AG08395 (cell line): ENCODE measurements around the gene PDXDC1.
"Not testable (repeated sequence)": the region's sequence is repeated elsewhere in the genome, so short reads cannot be mapped to it uniquely, and the experiment has no call there.

Source experiments
- DNase-seq: peaks from one replicate; pipeline ENCODE4 v3.0.0; 2012; ENCODE audit warnings: mixed read lengths, low spot score

PDXDC1 gene, protein sequence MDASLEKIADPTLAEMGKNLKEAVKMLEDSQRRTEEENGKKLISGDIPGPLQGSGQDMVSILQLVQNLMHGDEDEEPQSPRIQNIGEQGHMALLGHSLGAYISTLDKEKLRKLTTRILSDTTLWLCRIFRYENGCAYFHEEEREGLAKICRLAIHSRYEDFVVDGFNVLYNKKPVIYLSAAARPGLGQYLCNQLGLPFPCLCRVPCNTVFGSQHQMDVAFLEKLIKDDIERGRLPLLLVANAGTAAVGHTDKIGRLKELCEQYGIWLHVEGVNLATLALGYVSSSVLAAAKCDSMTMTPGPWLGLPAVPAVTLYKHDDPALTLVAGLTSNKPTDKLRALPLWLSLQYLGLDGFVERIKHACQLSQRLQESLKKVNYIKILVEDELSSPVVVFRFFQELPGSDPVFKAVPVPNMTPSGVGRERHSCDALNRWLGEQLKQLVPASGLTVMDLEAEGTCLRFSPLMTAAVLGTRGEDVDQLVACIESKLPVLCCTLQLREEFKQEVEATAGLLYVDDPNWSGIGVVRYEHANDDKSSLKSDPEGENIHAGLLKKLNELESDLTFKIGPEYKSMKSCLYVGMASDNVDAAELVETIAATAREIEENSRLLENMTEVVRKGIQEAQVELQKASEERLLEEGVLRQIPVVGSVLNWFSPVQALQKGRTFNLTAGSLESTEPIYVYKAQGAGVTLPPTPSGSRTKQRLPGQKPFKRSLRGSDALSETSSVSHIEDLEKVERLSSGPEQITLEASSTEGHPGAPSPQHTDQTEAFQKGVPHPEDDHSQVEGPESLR

DNA sequence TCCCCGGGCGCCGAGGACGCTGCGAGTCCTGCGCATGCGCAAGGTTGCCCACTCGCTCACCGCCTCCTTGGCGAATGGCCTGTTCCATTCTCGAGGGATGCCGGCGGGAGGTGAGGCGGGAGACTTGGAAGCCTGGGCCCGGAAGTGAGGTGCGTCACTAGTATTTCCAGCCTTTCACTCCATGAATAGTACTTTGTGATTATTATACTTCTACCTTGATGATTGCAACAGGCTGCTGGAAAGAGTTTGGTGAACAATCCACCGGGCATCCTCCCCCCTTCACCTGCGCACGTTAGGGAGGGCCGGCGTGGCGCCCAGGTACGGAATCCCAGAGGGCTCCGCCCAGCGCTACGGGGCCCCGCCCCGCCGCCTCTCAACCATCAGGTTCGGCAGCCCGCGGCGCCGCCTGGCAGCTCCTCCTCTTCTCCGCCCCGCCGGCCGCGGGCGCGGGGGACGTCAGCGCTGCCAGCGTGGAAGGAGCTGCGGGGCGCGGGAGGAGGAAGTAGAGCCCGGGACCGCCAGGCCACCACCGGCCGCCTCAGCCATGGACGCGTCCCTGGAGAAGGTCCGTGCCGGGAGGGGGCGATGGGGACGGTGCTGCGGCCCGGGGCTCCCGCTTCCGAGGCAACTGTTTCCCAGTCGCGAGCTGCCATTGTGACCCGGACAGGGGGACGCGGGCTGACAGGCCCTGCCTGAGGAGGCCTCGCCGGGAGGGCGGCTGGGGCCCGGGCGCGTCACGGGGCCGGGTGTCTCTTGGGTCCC lies at the start of gene PDXDC1:
Gene PDXDC1, plus strand, starts transcription at position 371 of the 762 bp plus-strand sequence. Its CDS starts 174 bp downstream, at position 545.
- peak; percentile 92 for DNase-seq

DNA sequence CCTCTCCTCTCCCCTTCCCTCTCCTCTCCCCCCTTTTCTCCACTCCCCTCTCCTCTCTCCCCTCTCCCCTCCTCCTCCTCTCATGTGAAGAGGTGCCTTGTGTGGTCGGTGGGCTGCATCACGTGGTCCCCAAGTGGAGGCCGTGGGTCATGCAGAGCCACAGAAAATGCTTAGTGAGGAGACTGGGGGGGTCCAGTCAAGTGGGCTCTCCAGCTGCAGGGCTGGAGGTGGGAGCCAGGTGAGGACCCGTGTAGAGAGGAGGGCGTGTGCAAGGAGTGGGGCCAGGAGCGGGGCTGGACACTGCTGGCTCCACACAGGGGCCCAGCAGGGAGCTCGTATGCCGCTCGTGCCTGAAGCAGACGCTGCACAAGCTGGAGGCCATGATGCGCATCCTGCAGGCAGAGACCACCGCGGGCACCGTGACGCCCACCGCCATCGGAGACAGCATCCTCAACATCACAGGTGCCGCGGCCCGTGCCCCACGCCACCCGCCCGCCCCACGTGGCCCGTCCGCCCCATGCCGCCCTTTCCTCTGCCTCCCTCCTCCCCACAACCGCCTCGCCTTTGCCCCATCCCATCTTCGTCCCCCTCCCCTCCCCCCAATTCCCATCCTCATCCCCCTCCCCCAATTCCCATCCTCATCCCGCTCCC lies 46.6 kb upstream of the PDXDC1 start:
- peak; percentile 1 for DNase-seq

DNA sequence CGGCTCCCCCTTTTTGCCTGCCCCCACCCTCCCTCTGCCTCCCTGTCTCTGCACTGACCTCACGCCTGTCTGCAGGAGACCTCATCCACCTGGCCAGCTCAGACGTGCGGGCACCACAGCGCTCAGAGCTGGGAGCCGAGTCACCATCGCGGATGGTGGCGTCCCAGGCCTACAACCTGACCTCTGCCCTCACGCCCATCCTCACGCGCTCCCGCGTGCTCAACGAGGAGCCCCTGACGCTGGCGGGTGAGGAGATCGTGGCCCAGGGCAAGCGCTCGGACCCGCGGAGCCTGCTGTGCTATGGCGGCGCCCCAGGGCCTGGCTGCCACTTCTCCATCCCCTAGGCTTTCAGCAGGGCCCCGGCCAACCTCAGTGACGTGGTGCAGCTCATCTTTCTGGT lies 45.6 kb upstream of the PDXDC1 start:
- not testable (repeated sequence) for DNase-seq

DNA sequence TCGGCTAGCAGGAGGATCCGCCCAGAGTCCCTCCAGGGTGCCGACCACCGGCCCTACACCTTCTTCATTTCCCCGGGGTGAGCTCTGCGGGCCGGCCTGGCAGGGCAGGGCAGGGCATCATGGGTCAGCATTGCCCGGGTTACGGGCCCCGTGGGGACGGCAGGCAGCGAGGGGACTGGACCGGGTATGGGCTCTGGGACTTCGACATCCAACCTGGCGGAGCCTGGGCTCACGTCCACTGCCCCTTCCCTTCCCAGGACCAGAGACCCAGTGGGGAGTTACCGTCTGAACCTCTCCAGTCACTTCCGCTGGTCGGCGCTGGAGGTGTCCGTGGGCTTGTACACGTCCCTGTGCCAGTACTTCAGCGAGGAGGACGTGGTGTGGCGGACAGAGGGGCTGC lies 44.6 kb upstream of the PDXDC1 start:
- DNase-seq = not testable (repeated sequence)

DNA sequence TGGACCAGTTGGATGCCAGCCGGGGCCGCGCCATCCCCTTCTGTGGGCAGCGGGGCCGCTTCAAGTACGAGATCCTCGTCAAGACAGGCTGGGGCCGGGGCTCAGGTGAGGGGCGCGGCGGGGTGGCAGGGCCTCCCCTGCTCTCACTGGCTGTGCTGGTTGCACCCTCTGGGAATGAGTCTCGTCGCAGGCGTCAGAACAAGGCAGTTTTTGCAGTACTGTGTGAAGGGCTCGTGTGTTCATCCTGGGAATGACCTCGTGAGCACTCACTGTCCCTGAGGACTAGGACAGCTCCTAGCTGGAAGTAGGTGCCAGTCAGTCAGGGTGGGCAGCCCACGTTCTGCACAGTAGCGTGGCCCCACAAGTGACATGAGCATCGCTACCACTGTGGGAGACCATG lies 43.9 kb upstream of the PDXDC1 start:
- not testable (repeated sequence) for DNase-seq

DNA sequence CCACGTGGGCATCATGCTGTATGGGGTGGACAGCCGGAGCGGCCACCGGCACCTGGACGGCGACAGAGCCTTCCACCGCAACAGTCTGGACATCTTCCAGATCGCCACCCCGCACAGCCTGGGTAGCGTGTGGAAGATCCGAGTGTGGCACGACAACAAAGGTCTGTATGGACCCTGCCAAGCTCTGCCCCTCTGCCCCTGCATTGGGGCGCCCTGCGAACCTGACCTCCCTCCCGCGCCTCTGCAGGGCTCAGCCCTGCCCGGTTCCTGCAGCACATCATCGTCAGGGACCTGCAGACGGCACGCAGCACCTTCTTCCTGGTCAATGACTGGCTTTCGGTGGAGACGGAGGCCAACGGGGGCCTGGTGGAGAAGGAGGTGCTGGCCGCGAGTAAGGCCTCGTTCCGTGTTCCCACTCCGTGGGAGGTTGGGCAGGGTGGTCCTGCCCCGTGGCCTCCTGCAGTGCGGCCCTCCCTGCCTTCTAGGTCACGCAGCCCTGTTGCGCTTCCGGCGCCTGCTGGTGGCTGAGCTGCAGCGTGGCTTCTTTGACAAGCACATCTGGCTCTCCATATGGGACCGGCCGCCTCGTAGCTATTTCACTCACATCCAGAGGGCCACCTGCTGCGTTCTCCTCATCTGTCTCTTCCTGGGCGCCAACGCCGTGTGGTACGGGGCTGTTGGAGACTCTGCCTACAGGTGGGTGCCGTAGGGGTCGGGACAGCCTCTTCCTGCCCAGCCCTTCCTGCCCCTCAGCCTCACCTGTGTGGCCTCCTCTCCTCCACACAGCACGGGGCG lies 42.0 kb upstream of the PDXDC1 start:
- DNase-seq = not testable (repeated sequence)

DNA sequence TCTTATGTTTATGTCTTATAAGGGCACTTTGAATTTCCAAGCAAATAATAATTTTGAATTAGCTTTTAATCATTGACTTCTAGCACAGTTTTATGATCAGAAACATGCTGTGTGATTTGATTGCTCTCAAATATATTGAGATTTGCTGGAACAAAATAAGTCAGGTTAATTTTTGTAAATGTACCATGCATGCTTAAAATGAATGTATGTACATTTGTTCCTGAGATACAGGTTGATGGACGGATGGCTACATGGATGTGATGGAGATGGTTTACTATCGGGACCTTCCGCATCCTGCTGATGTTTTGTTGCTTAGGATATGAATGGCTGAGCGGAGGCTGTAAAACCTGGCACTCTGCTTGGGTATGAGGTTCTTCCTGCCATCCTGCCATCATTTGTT lies 37.7 kb upstream of the PDXDC1 start, which contains the start of gene NPIPA1:
Gene NPIPA1, plus strand, starts transcription at position 301 of the 400 bp plus-strand sequence. Its CDS starts 0 bp downstream, at position 301.
- DNase-seq = not testable (repeated sequence)

DNA sequence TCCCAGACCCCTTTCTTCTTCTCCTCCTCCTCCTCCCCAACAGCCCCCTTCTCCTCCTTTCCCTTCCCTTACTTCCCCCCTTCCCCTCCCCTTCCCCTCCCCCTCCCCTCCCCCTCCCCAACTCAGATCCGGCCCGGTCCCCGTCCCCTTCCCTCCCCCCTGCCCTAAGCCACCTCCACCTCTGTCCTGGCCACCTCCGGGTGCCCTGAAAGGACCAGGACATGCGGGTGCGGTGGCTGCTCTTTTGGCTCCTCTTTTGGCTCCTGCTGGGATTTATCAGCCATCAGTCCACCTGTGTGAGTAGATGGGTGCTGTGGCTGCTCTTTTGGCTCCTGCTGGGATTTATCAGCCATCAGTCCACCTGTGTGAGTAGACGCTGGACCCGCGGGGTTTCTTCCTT lies 36.8 kb upstream of the PDXDC1 start:
- DNase-seq = not testable (repeated sequence)

DNA sequence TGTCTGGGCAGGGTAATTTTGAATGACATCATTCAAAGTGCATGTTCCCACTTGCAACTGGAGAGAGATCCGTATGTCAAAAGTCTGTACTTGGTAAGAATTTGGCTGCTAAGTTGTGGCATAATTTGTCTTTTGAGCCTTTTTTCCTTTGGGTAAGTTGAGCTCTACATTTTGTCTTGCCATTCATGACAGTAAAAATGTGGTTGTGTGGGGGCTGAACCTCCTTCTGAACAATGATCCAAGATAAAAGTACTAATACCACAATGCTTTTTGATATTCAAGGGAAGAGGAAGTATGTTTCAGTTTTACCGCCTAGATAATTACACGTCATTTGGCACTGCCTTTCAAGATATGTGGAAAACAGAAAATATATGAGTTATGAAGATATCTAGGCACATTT lies 32.1 kb upstream of the PDXDC1 start:
- not testable (repeated sequence) for DNase-seq

DNA sequence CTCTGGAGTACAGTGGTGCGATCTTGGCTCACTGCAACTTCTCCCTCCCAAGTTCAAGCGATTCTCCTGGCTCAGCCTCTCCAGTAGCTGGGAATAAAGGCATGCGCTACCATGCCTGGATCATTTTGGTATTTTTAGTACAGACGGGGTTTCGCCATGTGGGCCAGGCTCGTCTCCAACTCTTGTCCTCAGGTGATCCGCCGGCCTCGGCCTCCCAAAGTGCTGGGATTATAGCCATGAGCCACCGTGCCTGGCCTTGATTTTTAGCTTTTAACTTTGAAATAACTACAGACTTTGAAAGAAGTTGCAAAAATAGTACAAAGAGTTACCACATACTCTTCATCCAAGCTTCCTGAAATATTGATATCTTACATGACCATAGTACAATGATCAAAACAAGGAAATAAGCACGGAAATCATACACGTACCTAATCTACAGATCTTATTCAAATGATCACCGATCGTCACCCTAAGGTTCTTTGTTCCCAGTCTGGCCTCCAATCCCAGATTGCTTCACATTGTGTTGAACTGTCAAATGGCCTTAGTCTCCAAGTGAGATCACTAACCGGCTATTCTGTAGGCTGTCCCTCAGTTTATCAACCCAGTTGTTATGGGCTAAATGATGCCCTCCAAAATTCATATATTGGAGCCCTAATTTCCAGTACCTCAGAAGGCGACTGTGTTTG lies 19.1 kb upstream of the PDXDC1 start:
- no peak for DNase-seq

DNA sequence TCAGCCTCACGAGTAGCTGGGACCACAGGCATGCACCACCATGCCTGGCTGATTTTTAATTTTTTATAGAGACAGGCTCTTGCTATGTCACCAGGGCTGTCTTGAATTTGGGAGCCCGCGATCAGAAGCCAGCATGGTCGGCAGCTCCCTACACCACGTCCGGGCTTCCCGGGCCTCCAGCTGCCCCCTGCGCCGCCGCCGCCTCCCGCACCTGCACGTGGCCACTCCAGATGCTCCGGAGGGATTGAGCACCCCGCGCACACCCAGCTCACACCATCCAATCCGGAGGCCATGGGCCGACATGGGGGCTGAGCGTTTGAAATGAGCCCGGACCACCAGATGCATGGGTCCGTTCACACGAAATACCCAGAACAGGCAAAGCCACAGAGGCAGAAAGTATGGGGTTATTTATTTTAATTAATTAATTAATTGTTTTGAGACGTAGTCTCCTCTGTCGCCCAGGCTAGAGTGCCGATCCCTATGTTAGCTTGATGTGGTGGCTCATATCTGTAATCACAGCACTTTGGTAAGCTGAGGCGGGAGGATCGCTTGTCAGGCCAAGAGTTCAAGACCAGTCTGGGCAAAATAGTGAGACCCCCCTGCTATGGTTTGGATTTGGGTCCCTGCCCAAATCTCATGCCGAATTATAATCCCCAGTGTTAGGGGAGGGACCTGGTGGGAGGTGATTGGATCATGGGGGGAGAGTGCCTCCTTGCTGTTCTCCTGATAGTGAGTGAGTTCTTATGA lies 17.1 kb upstream of the PDXDC1 start:
- DNase-seq = no peak

DNA sequence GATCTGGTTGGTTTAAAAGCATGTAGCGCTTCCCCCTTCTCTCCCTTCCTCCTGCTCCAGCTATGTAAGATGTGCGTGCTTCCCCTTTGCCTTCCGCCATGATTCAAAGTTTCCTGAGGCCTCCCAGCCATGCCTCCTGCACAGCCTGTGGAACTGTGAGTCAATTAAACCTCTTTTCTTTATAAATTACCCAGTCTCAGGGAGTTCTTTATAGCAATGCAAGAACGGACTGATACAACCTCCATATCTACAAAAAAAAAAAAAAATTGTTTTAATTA lies 16.6 kb upstream of the PDXDC1 start:
- DNase-seq = no peak

DNA sequence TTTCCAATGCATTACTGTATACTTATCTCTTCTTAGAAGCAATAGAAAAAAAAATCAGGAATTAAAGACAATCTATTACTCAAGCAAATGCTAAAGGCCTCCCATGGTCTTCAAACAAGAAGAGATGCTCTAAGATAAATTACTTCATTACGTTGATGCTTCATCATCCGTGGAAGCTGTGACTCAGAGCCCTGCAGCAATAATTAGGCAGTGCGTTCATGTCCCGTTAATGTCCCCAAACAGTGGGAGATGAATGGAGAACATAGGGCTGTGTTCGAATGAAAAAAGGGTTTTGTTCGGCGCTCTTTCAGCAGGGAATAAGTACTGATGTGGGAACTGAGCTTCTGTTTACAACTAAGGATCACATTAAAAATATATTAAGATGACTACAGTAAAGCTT lies 15.9 kb upstream of the PDXDC1 start:
- DNase-seq = peak; percentile 18

DNA sequence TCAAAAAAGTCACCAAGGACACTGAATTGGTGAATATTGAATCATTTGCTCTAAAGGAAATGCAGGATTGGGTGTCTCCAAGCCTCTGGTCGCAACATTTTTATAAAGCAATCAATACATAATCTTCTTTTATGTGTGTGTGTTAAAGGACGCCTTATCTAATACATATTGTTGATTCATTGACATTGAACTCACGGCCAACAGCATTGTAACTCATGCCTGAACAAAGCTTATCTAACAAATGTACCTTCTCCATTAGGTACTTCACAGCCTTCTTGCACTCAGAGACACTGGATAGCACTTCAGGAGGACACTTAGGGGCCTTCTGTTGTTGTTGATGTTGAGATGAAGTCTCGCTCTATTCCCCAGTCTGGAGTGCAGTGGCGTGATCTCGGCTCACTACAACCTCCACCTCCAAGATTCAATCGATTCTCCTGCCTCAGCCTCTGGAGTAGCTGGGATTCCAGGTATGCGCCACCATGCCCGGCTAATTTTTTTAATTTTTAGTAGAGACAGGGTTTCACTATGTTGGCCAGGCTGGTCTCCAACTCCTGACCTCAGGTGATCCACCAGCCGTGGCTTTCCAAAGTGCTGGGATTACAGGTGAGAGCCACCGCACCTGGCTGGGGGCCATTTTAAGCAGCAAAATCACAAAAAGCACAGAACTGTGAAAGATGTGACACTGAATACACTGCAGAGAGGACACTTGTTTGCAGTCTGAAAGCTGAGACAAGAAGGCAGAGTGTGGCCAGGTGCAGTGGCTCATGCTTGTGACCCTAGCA lies 13.2 kb upstream of the PDXDC1 start:
- no peak for DNase-seq

DNA sequence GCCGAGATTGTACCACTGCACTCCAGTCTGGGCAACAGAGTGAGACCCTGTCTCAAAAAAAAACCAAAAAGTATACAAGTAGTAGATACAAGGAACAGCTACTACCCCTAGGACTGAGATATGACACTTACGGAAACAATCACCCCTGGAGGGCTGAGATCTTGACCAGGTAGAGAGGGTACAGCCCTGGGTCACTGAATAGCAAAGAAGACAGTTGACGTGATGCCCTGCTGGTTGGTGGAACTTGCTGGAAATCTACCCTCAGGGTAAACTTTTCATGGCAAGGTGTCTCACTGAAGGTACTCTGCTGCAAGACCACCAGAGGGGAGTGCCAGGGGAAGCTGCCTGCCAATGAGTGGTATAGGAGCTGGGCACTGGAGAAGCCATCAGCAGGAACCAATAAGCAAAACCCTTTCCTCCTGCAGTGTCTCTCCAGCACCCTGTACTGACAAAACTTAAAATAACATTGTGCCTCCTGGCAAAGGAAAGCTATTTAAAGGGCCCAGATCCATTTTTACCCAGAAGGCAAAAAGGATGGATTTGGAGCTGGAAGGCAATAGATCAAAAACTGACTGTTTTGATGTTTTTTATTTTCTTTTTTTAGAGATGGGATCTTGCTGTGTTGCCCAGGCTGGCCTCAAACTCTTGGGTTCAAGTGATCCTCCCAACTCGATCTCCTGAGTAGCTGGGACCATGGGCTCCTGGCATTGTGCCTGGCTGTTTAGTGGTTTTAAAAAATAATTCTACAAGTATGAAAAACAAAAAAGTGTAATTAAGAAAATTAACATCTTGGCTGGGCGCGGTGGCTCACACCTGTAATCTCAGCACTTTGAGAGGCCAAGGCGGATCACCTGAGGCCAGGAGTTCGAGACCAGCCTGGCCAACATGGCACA lies 11.3 kb upstream of the PDXDC1 start:
- peak; percentile 3 for DNase-seq

DNA sequence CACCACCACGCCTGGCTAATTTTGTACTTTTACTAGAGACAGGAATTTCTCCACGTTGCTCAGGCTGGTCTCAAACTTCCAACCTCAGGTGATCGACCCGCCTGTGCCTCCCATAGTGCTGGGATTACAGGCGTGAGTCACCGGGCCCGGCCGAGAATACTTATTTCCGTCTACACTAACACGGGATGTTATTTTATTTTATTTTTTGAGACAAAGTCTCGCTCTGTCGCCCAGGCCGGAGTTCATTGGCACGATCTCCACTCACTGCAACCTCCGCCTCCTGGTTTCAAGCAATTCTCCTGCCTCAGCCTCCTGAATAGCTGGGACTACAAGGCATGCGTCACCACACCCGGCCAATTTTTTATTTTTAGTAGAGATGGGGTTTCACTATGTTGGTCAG lies 9.5 kb upstream of the PDXDC1 start:
- DNase-seq = no peak

DNA sequence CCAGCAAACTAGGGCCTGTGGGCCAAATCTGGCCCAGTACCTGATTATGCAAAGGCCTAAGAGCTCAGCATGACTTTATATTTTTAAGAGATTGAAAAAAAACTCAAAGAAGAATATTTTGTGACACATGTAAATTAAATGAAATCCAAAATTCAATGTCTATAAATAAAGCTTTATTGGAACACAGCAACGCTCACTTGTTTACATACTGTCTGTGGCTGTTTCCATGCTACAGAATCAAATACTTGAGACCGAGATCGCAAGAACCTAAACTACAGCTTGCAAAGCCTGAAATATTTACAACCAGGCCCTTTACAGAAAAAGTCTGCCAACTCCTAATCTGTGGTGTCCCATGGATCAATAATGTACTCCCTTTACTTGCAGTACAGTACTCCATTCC lies 5.0 kb upstream of the PDXDC1 start:
- DNase-seq = not testable (repeated sequence)
